PC-3 (cell line): ENCODE results near the gene ROR1. TPM values are rescaled to one million over a fixed set of nuclear protein-coding genes. Genes with fewer than 3 reads are reported as not detected.

ENCODE experiments used
- ATAC-seq: fragments of 200-7000 bp; cut with Tn5 transposase; 2 replicates; pipeline ENCODE4 v1.9.1; 2020; ENCODE audit warnings: mild to moderate bottlenecking, moderate library complexity
- BruUV-seq: library from RNA; stranded (reverse); fragments of 400-500 nt; replicated peaks from 2 replicates; lab custom pipeline; 2021; lab: Mats Ljungman, UMichigan
- CTCF ChIA-PET: fragments of 300-600 bp; sonication (Branson Sonifier 250); formaldehyde crosslinking; loops from one replicate; lab custom pipeline; 2022; ENCODE audit warnings: antibody characterized with exemption; lab: Charles Lee
- POLR2A ChIA-PET: fragments of 300-600 bp; sonication (Branson Sonifier 250); formaldehyde crosslinking; loops from one replicate; lab custom pipeline; 2022; ENCODE audit warnings: antibody characterized with exemption; ENCODE audit not compliant: unreplicated experiment; lab: Charles Lee
- DNase-seq: peaks from one replicate; pipeline ENCODE4 v3.0.0-alpha.2; 2015
- H2AFZ ChIP-seq: fragments of 300-600 bp; sonication (generic); 2 replicates; pipeline ENCODE4 v1.6.0; 2016; ENCODE audit warnings: antibody characterized with exemption, low read length
- H3F3A ChIP-seq: fragments of 300-600 bp; sonication (generic); one replicate; pipeline ENCODE4 v1.6.0; 2017; ENCODE audit warnings: antibody characterized with exemption, low read length, control low read depth, mild to moderate bottlenecking; ENCODE audit not compliant: unreplicated experiment
- H3K27ac ChIP-seq: fragments of 300-600 bp; sonication (generic); 2 replicates; pipeline ENCODE4 v1.5.1; 2016; ENCODE audit warnings: mild to moderate bottlenecking, low read length
- H3K27me3 ChIP-seq: fragments of 300-600 bp; sonication (generic); 2 replicates; pipeline ENCODE4 v1.6.1; 2016; ENCODE audit warnings: low read length, mixed read lengths
- H3K36me3 ChIP-seq: fragments of 300-600 bp; sonication (generic); 2 replicates; pipeline ENCODE4 v1.6.1; 2016; ENCODE audit warnings: low read depth, mixed run types, low read length, mixed read lengths
- H3K4me1 ChIP-seq: fragments of 300-600 bp; sonication (generic); 2 replicates; pipeline ENCODE4 v1.5.1; 2016; ENCODE audit warnings: low read length; ENCODE audit not compliant: insufficient read depth
- H3K4me2 ChIP-seq: fragments of 300-600 bp; sonication (generic); 2 replicates; pipeline ENCODE4 v1.6.0; 2016; ENCODE audit warnings: low read length
- H3K4me3 ChIP-seq: fragments of 300-600 bp; sonication (generic); 2 replicates; pipeline ENCODE4 v1.5.1; 2016; ENCODE audit warnings: mild to moderate bottlenecking, low read length, mixed read lengths
- H3K79me2 ChIP-seq: fragments of 300-600 bp; sonication (generic); 2 replicates; pipeline ENCODE4 v1.6.1; 2017; ENCODE audit warnings: low read length, mixed read lengths
- H3K9ac ChIP-seq: fragments of 300-600 bp; sonication (generic); 2 replicates; pipeline ENCODE4 v1.6.0; 2016; ENCODE audit warnings: mild to moderate bottlenecking, low read length
- H3K9me2 ChIP-seq: fragments of 300-600 bp; sonication (generic); replicated peaks from 2 replicates; pipeline ENCODE4 v1.6.1; 2016; ENCODE audit warnings: mixed run types, low read length, mixed read lengths
- H3K9me3 ChIP-seq: fragments of 300-600 bp; sonication (generic); 2 replicates; pipeline ENCODE4 v1.6.1; 2016; ENCODE audit warnings: low read length, mixed read lengths
- H4K20me1 ChIP-seq: fragments of 300-600 bp; sonication (generic); 2 replicates; pipeline ENCODE4 v1.6.1; 2016; ENCODE audit warnings: low read length, mixed read lengths
- CTCF ChIP-seq: fragments of 300-600 bp; sonication (generic); conservative IDR thresholded peaks from 2 replicates; pipeline ENCODE4 v1.5.1; 2017; ENCODE audit warnings: antibody characterized with exemption, low read depth, mild to moderate bottlenecking, low read length
- EZH2 ChIP-seq: fragments of 300-600 bp; sonication (generic); IDR thresholded peaks from one replicate; pipeline ENCODE4 v1.6.1; 2017; ENCODE audit warnings: antibody characterized with exemption, mild to moderate bottlenecking, low read length; ENCODE audit not compliant: unreplicated experiment
- EZH2phosphoT487 ChIP-seq: fragments of 300-600 bp; sonication (generic); IDR thresholded peaks from 2 replicates; pipeline ENCODE4 v1.6.1; 2018; ENCODE audit warnings: mild to moderate bottlenecking, antibody characterized with exemption, low read length, borderline replicate concordance
- intact Hi-C: fragments of 100-400 bp; cut with micrococcal nuclease; formaldehyde crosslinking; loops from 2 replicates; pipeline ENCODE4 v1.9.0; 2023
- total RNA-seq: library from RNA; depleted of rRNA; stranded (reverse); fragments of >200 nt; gene quantifications from 2 replicates; pipeline ENCODE4 v1.2.3, GENCODE V29; 2014

The ROR1 gene
- total RNA-seq, 1 experiment from 2014 or later, result 16.5 TPM

GRCh38 chr1:63917571-63918417, 144.0 kb downstream of the ROR1 start:
- Histone ChIP-seq H3K79me2 (no peaks in the 10 kb centered on the region), H3K27me3 (no peaks in the 10 kb centered on the region), H3K9ac (no peak overlapping the region), H3K4me2 (no peak overlapping the region), H3K36me3 (no peaks in the 10 kb centered on the region), H4K20me1 (no peaks in the 10 kb centered on the region), H2AFZ (no peak overlapping the region), H3K9me2 (no peaks in the 10 kb centered on the region), H3K9me3 (no peaks in the 10 kb centered on the region), H3K27ac (no peak overlapping the region), H3K4me3 (no peak overlapping the region), H3K4me1 (peaks cover 25% of the 10 kb centered on the region), H3F3A (no peaks in the 10 kb centered on the region)
- TF ChIP-seq EZH2phosphoT487 (no peak), CTCF (peak; percentile 53)
- intact Hi-C loops, result loop anchor here (5.0 to 10.0 kb wide), 3 partner anchors 145 to 303 kb away; partner anchors contain the start of gene ROR1
- DNase-seq (peak; percentile 29), ATAC-seq (no peak)
- ChIA-PET CTCF (no interaction called here), POLR2A (no interaction called here)
- no TSS peak for BruUV-seq

- intact Hi-C loops, result loop anchor here (5.0 to 10.0 kb wide), 3 partner anchors 146 to 304 kb away; partner anchors contain the start of gene ROR1
- no TSS peak for BruUV-seq
- no peak overlapping the region for H3K27ac ChIP-seq
Observed at GRCh38 chr1:63918418-63918945, 144.7 kb downstream of the ROR1 start.

More at GRCh38 chr1:63918418-63918945, 144.7 kb downstream of the ROR1 start:
- Histone ChIP-seq H3K79me2 (0 out of 2 replicates have a peak, but pooled peaks cover 1% of the 10 kb centered on the region), H4K20me1 (no peaks in the 10 kb centered on the region), H3K4me1 (peaks cover 25% of the 10 kb centered on the region), H3K36me3 (no peaks in the 10 kb centered on the region), H3K9me3 (no peaks in the 10 kb centered on the region), H3F3A (no peaks in the 10 kb centered on the region), H3K9ac (no peak overlapping the region), H3K4me2 (no peak overlapping the region), H3K4me3 (no peak overlapping the region), H3K27me3 (no peaks in the 10 kb centered on the region), H2AFZ (no peak overlapping the region), H3K9me2 (no peaks in the 10 kb centered on the region)
- no peak for DNase-seq
- TF ChIP-seq EZH2phosphoT487, result no peak
- TF ChIP-seq EZH2, result no peak
- TF ChIP-seq CTCF, result no peak
- CTCF ChIA-PET, result no interaction called here
- ATAC-seq, result no peak
- POLR2A ChIA-PET, result no interaction called here
